Activated CD8-positive, alpha-beta memory T cell treated with anti-CD3 and anti-CD28 coated beads, Interleukin-2, amount 50 U/mL, for 48 hours (primary cell): Measurements from ENCODE around the gene IAPP.
"Not testable (repeated sequence)": the region's sequence is repeated elsewhere in the genome, so short reads cannot be mapped to it uniquely, and the experiment has no call there.

Experiments used
- DNase-seq: peaks from one replicate; pipeline ENCODE4 v3.0.0-alpha.2; 2020

Gene IAPP

GRCh38 chr12:21381320-21381719 lies 8.6 kb downstream of the IAPP start:
- not testable (repeated sequence) for DNase-seq

GRCh38 chr12:21384261-21384660 lies 11.6 kb downstream of the IAPP start:
- no peak for DNase-seq

GRCh38 chr12:21387174-21387573 lies 14.5 kb downstream of the IAPP start:
- no peak for DNase-seq

GRCh38 chr12:21392384-21392783 lies 19.7 kb downstream of the IAPP start:
- DNase-seq, result no peak

- not testable (repeated sequence) for DNase-seq
These were observed 22.3 kb downstream of the IAPP start for GRCh38 chr12:21394828-21395626.

- no peak for DNase-seq
These were observed 40.9 kb downstream of the IAPP start for GRCh38 chr12:21413369-21414277.

- DNase-seq, result no peak
These were observed 43.9 kb downstream of the IAPP start for GRCh38 chr12:21416511-21417121.

- not testable (repeated sequence) for DNase-seq
These were observed 45.7 kb downstream of the IAPP start for GRCh38 chr12:21418398-21418797.

GRCh38 chr12:21419009-21419699 lies 46.5 kb downstream of the IAPP start:
- not testable (repeated sequence) for DNase-seq

- no peak for DNase-seq
These were observed 55.5 kb downstream of the IAPP start for GRCh38 chr12:21428241-21428640.
